ENCODE results near the gene CCNK.
A peak's percentile ranks its signal among the peaks of the same experiment; 100 is the strongest.

Gene CCNK

DNA sequence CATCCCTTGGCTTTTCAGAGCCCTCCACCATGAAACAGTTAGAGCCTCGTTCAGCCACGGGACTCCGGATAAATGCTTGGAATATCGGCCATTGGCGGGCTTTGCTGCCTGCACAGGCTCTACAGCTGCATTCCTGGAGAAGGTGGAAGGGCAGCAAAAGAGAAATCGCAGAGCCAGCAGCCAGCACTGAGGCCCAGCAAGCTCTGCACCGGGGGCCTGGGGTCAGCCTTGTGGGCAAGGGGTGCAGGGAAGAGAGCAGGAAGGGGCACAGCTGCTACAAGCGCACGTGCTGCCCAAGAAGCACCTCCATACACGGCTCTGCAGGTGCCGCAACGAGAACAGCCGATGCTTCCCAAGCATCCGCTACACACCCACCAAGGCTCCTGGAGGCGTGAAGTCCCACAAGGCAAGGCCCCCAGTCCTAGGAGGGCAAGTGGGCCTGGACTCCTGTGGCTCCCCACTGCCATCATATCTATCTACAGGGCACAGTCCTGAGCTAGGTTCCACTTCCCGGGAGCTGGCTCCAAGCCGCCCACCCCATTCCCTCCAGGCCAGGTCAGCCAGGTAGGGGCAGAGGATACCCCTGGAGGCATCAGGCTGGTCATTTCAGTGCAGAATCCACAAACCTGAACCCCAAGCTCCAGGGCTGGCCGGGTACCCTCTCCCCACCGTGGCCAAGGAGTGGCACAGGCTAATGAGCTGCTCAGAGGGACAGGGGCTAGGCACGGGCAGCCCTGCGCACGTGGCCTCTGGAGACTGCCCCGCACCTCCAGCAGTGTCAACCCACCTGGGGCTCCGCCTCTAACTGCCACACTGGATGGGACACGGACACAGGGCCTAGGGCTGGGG, 40.2 kb downstream of the CCNK start:
- DNase-seq = no peak

DNA sequence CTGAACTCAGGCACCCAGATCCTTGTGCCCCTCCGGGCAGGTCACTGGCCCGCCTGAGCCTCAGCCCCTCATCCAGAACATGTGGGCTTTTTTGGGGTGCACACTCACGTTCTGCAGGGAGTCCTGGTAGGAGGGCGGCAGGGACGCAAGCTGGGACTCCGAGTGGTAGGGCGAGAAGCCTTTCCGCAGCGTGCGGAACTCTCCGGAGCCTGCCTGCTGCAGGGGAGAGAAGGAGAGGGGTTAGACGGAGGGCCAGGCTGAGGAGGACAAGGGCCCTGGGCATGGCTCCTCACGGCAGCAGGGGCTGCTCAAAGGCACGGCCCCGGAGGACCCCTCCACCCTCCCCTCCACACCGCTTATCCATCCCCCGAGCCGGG, 40.8 kb downstream of the CCNK start:
- no peak for DNase-seq

DNA sequence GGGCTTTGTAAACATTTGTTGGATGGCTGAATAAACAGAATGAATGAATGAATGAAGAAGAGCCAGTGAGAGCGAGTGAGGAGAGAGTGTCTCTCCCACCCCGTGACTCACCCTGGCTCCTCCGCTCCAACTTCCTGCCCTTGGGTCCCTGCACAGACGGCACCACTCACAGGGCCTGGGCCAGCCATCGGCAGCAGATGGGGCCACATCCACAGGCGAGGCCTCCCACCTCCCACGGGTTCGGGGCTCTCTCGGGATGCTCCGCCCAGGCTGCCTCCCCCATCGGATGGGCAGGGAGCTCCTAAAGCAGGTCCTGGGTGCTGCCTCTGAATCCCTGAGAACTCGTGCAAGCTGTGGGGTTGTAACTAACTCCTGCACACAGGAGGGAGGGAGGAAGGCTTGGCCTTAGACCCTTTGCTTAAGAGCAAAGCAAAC, 41.3 kb downstream of the CCNK start:
- DNase-seq = peak in 1 of 2 experiments; percentile 27

DNA sequence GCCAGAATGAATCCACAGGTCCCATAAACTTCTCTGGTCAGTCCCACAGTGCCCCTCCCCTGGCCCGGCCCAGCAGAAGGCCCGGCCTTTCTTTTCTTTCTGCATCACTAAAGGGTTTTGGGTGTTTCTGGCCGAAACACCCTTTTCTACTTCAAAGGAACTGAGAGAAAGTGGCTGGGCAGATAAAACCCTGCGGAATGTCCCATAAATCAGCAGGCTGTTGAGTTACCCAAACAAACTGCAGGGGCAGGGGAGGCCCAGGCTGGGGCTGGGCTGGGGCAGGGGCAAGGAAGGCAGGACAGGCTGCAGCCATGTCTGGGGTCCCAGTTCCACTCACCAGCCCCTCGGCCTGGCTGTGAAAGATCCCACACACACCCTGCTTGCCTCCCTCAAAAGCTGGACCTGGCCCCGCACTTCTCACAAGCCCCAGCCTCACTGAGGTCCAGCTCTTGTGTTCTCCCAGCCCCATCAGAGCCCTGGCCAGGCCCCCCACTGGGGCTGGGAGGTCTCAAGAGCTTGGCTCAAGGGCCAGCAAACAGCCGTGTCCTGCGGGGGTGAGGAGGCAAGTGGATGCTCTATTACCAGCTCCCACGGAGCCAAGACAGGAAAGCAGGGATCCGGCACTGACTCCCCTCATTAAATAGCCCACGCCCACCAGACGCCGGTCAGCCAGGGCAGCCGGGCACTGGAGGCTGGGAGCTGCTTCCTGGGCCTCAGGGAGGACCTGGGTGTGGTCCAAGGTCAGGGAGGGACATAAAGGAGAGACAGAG, 41.9 kb downstream of the CCNK start:
- no peak for DNase-seq

DNA sequence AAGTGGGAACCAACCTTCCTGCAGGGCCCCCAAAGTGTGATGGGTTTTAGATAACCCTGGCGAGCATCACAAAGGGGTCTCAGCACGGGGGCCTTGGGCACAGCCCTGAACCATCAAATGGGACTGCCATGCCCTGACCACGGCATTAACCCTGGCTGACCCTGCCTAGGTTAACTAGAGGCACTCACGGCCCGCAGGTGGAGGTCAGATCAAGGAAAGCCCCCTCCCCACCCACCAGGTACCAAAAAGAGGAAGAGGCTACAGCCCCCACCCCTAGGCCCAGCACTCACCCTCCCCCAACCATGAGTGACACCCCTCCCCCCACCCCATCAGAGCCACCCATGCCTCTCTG, 42.5 kb downstream of the CCNK start:
- no peak for DNase-seq

DNA sequence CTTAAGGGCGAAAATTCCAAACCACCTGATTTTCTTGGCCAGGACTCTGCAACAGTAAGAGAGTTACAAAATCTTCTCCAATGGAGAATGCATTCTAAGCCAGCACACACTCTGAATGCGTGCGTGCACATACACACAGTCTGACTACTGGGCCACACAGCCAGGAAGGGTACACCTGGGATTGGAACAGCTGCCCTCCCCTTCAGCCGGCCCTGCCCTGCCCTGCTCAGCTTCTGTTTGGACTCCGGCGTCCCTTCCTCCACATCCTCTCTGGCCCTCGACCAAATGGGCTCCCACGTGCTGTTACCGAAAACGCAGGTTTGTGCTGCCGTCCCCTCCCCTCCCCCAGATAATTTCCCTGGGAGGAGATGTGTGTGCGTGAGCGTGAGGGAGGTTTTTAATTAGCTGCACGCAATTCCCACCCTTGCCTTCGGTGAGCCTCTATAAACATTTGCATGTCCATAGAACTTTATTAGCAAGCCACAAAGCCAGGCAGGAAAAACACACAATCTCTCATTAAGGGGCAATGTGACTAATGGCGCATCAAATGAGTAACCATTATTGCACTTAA, 43.0 kb downstream of the CCNK start:
- no peak for DNase-seq

DNA sequence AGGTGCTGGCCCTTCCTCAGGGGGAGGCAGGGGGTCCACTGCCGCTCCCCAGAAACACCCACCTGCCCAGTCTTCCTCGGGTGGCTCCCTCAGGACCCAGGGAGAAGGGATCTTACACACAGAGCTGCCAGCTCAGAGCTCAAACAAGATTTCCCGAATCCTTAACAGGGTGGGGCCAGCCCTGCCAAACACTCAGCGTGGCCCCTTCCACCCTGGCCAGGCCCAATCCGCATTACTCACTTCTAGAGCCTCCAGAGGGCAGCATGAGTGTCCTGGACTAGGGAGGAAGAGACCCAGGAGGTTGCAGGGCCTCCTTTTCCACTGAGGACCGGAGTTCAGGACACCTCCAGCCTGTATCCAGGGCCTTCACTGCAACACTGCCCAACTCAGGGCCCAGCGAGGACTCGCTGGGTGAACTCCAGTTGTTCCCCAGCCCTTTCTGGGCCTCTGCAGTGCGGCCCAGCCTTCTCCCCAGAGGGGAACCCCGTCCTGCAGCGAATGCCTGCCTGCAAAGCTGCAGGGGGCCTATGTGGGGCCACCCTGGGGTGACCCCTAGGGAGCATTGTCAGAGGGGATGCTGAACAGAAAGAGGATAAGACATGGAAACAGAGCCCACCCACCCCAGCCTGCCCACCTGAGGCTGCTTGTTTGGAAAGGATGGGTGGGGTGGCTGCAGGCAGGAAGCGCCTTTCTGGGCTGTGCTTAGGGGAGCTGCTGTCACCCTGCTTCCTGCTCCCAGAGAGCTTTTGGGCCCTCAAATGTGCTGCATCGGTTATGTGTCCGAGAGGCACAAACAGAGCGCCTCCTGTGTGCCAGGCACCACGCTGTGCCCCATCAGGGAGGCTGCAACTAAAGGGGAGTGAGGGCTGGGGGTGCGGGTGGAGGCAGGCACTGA, 43.8 kb downstream of the CCNK start:
- DNase-seq = peak in 1 of 2 experiments; percentile 45

DNA sequence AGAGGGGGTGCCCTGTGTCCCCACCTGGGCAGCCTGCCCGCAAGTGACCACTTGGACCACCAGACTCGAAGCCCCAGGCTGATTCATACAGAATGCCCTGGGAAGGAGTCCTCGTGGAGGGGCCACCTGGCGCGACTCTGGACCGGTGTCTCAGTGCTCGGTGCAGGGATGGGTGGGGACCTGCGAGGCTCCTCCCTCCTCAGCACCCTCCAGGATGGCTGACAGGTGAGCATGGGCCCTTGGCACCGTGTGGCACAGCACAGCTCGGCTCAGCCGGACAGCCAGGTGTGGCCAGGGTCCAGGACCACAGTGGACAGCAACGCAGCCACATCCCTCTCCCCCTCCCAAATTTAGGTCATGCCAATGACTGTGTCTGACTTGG, 44.5 kb downstream of the CCNK start:
- DNase-seq = no peak

DNA sequence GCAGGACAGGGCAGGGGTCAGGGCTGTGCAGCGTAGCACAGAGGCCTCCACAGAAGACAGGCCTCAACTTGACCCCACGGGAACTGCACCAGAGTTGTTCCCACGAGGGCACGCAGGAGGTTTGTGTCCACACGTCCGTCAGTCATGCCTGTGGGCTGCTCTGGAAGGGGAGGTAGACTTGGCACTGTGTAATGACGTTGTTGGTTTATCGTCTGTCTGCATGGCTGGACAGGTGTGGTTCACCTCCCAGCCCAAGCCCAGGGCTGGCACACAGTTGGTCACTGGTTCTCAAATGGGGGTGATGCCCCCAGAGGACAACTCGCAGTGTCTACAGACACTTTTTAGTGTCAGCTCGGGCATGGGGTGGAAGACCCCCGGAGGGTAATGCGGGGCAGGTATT, 45.8 kb downstream of the CCNK start:
- no peak for DNase-seq

DNA sequence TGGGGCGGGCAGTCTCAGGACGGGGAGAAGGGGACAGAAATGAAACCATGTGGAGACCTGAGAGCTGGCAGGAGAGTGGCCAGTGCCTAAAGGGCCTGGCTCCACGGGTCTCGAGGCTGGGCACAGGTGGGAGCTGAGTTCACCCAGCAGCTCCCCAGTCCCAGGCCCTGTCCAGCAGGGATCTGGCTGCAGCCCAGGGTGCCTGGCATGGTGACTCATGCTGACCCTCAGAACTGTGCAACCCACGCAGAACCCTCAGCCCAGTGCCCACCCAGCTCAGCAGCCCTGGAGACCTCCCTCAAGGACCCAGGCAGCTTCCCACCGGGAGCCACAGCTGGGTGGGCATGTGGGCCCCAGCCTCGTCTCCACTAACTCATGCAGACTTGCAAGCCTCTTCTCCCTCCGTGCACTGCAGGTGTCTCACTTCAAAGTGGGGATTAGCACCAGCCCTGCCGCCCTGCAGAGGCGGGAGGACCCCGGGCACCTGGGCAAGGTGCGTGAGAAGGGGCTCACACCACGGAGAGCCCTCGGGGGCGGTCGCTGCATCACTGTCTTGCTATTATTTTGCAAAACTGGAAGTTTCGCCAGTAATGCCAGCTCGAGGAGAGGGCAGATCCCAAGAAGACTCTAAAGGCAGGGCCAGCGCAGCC, 46.3 kb downstream of the CCNK start:
- DNase-seq = no peak

DNA sequence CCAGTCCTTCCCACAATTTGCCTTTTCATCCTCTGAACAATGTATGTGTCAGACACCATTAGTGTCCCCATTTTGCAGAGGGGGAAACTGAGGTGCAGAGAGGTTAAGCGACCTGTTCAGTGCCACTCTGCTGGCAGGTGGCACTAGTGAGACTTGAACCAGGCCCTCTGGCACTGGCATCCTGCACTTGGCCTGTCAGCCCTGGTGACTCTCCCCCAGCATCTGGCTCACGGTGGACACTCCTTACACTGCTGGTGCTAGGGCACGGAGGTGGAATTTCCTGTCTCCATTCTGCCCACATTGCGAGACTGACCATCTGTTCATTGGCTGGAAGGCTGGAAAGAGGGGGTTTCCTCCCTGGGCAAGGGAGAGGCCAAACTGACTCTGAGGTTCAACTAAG, 48.7 kb downstream of the CCNK start:
- peak in 1 of 2 experiments; percentile 34 for DNase-seq

DNA sequence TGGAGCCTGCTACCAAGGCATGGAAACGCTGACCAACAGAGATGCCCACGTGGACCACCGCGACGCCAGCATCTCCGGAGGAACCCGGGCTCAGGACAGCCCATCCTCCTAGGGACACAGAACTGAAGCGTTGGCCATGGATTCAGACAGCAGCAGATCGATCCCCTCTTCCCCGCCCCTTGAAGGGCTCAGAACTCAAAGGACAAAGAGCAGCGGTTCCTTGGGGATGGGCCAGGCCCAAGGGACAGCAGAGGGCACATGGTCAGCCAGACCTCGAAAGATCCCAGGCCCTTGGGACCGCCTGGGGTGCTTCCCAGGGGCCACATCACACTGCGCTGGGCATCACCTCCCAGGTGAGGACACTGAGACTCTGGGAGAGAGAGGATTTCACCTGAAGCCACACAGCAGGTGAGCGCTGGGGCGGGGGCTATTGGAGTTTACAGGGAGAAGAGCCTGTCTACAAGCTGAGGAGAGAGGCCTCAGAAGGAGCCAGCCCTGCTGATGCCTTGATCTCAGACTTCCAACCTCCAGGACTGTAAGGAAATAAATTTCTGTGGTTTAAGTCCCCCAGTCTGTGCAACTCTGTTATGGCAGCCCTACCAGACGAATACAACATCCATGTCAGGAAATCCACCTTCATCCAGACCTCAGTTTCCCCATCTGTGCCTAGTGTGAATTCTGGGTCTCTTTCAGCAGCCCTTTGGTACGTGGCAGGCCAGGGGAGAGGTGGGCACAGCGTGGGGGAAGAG, 49.4 kb downstream of the CCNK start:
- DNase-seq = no peak

DNA sequence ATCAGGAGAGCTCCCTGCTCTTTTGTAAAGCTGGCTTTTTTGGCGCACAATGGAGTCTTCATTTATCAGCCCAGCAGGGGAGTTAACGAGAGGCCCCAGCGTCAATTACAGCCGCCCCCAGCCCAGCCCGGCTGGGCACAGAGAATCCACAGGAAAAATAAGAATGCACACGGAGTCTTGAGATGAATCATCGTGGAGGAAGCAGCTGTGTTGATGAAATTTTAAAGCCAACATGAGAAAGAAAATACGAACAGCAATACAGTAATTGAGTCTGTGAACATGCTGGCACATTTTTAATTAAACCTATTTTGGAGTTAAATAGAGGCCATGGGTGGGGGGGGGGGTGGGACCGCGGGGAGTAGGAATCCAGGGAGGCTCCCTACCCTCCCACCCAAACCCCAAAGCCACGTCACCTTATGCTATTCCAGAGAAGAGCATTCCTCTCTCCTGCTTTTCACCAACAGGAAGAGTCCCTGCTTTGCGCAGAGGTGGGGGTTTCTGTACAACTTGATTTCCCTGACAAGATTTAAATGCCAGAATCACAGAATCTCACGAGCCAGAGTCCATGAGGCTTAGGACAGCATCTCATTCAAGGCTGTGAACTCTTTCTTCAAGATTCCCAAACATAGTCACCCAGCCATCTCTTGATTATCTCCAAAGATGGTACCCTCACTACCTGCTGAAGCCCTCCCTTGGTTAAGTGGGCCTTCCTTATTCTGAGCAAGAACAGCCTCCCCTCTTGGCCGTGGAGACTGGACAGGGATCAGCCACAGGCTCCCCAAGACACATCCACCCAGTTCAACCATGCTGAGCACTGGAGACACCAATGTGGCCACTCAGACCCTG, 50.3 kb downstream of the CCNK start:
- DNase-seq = peak; percentile 22 to 70

DNA sequence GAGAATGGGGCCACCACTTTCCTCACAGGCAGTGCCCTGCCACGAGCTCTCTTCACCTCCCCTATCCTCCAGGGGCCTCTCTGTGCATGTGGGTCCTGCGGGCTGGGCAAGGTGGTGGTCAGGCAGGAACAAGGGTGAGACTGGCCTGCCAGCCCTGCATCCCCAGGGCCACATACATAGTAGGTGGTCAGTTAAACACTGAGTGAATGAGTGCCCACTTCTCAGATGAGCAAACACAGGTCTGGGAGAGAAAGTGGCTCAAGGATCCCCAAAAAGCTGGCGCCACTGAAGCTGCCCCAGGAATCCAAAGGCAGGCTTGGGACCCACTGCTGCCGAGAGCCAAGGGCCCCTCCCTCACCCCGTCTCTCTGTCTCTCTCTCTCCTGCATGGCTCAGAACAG, 51.1 kb downstream of the CCNK start:
- DNase-seq = no peak

DNA sequence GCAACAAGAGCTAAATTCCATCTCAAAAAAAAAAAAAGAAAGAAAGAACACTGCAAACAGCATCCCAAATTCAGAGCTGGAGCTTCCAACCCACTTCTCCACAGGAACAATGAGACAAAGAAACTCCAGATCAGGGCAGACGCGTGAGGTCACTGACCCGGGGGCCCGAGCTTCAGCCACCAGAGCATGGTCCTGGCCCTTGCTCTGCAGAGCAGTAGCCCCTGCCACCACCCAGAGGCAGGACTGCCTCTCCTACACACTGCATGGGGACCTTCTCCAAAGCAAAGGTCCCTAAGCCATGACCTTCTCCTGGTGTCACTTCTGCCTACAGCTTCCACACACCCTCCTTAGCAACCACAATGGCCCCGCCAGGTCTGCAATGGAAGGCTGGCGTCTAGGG, 53.1 kb downstream of the CCNK start:
- DNase-seq = no peak

DNA sequence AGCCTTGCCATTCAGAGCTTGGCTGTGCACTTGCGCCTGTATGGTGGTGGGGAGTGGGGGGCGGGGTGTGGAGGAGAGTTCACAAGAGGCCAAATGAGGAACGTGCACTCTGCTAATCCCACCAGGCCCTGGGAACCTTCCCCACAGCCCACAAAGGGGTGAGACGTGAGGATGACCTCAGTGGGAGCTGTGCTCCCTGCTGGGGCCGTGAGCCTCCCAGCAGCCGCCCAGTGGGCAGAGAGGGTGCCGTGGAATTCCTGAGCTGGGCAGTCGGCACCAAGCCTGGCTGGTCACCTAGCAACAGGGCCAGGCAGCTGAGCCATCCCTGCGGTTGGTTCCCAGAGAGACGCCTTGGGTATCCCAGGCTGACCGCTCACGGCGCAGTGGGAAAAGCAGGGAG, 53.7 kb downstream of the CCNK start:
- DNase-seq = no peak

DNA sequence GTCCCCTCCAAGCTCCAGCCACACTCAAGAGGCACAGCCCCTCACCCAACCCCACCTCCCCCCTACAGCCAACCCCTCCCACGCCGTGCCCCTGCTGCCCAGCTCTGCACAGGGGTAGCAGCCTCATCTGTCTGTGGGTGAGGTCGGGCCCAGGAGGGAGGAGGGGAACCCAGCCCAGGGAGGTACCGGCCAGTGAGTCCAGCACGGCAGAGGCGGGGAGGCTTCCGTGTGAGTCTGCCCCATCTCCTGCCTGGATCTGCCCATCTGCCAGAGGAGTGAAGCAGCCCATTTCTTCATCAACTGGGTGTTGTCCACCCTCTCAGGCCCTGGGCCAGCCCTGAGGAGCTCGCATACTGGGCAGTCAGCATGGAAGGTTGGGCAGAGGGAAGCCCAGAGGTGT, 54.2 kb downstream of the CCNK start:
- DNase-seq = no peak

DNA sequence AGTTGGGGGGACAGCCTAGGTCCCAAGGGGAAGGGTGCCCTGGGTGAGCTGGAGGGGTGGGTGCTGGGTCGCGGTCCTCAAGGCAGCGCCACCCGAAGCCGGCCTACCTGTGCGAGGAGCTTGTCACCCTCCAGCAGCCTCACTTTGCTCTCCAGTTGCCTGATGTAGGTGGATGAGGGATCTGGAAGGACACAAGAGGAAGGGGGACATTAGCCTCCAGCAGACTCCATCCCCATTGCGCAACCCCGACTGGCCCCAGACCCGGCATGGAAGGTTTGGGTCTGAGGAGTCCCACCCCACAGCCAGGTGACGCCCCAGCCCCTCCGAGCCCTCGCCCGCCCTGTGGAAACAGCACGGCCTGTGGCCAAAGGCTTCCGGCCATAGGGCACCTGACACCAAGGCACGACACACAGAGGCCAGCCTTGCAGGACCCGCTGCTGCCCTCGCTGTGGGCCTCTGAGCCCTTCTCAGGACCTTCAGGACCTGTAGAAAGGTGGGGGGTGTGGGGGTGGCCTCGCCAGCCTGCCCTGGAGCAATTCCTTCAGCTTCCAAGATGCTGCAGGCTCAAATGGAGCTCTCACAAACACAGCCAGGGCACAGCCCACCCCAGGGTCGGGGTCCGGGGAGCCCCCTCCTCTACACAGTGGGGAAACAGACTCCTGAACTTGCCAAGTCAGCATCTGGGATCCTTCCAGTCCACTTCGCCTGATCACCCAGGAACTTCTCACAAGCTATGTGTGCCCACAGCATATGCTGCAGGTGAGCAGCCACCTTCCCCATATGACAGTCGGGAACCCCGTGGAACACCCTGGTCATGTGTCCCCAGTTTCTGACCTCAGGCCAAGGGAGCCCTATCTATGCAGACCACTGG, 54.9 kb downstream of the CCNK start:
- DNase-seq = no peak

DNA sequence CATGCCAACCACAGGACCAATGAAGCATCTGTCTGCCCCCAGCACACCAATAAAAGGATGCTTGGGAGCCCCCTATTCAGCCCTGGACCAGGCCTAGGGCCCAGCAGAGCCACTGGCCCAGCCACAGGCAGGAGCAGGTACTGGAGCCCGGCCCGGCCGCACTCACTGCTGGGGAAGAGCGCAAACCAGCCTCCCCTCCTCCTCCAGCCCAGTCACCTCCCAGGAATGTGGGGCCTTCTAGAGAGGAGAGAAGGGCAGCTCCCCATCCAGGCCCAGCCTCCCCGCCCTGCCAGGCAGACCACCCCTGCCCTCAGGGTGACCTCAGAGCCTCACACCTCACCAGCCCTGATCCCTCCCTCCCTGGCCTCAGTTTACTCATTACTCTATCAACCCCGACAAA, 56.2 kb downstream of the CCNK start:
- no peak for DNase-seq

DNA sequence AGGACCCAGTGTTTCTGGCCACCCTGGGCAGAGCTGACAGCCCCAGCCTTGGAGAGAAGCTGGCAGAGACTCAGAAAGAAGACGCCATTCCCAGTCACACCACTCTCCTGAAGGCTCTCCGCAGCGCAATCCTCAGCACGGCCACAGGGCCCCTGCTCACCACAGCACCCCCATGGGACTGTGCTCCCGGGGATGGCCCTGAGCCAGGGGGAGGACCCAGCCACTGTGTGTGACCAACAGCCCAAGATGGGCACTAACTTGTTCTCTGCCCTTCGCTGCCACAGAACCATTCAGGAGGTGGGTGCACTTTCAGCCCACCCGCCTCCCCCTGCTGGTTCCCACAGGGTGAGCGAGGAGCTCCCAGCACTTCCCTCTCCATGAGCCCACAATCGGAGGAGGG, 57.1 kb downstream of the CCNK start:
- DNase-seq = no peak

Data from NCI-H446 (cell line).